Right lobe of liver (tissue), 6 donors: Measurements from ENCODE around the gene IGSF10. TPM values are rescaled to one million over a fixed set of nuclear protein-coding genes. Genes with fewer than 3 reads are reported as not detected.

Experiments
- ATAC-seq, 4 donors: fragments of 200-7000 bp; cut with Tn5 transposase; one replicate each; pipeline ENCODE4 v1.9.1; 2020; ENCODE audit warnings: mild to moderate bottlenecking in 4 of 4, moderate library complexity in 4 of 4
- DNase-seq, 3 donors: peaks; one replicate each; pipeline ENCODE4 v3.0.0-alpha.2; 2020
- H3K27ac ChIP-seq, 3 donors: fragments of 200-600 bp; one replicate each; pipeline ENCODE4 v1.8.0; 2022
- H3K27me3 ChIP-seq, 2 donors: fragments of 200-600 bp; one replicate each; pipeline ENCODE4 v1.8.0; 2022
- H3K36me3 ChIP-seq, 4 donors: fragments of 200-600 bp; sonication (generic) in 1 of 4; one replicate each; pipeline versions ENCODE4 v1.5.1 to v1.8.0; 2017 to 2022; ENCODE audit warnings: control low read depth in 1 of 4
- H3K4me1 ChIP-seq, 4 donors: fragments of 200-600 bp; sonication (generic) in 1 of 4; one replicate each; pipeline versions ENCODE4 v1.5.1 to v1.8.0; 2017 to 2022; ENCODE audit warnings: control low read depth in 1 of 4
- H3K4me3 ChIP-seq, 3 donors: fragments of 200-600 bp; one replicate each; pipeline ENCODE4 v1.8.0; 2022
- H3K9me3 ChIP-seq, 4 donors: fragments of 200-600 bp; sonication (generic) in 1 of 4; one replicate each; pipeline versions ENCODE4 v1.5.1 to v1.8.0; 2017 to 2022; ENCODE audit warnings: control low read depth in 1 of 4
- CTCF ChIP-seq, 4 donors: fragments of 200-600 bp in 3 of 4; fragments of 450-650 bp in 1 of 4; IDR thresholded peaks; one replicate each; pipeline versions ENCODE4 v1.5.1 to v1.8.0; 2016 to 2022; ENCODE audit warnings: antibody characterized with exemption in 4 of 4, mild to moderate bottlenecking in 2 of 4
- POLR2A ChIP-seq: fragments of 450-650 bp; IDR thresholded peaks from one replicate; pipeline ENCODE4 v1.6.1; 2017; ENCODE audit warnings: antibody characterized with exemption, mild to moderate bottlenecking
- WGBS: methylation state at CpG from one replicate; pipeline ENCODE4 v1.1.6; 2018; ENCODE audit warnings: low coverage, low lambda C conversion rate; ENCODE audit not compliant: insufficient coverage; ENCODE audit errors: missing lambda C conversion rate; 5-methylcytosine and 5-hydroxymethylcytosine counted together
- intact Hi-C, 2 donors: fragments of 100-400 bp; cut with DNase I; formaldehyde crosslinking; loops; one replicate each; pipeline versions ENCODE4 v1.11.2 to v1.14.1; 2022
- total RNA-seq, 6 experiments: library from RNA; depleted of rRNA in 2 of 6; stranded (reverse); fragments of >200 nt in 2 of 6; fragmentation: NEBNext Ultra II Directional in 3 of 6; extraction: Animal tissue kit (Norgen Biotek cat#: 25700) in 3 of 6; gene quantifications; one replicate each; pipeline versions ENCODE4 v1.1.0 to v1.2.4, GENCODE V29; 2016 to 2023
- donor health status: DM: no; HTN: yes; CAD: no.
- donor health status: DM: no; HTN: no; CAD: no.
- donor health status: DM: no; HTN: no; CAD: no.
- donor health status: DM: no; HTN: yes; CAD: no.
- donor health status: DM: no; HTN: yes; CAD: no.

The IGSF10 gene
- total RNA-seq, 6 experiments from 2014 or later = 0.06 to 0.35 (median 0.17) TPM

GRCh38 chr3:151423091-151423490 is 37.8 kb downstream of the IGSF10 start:
- Histone ChIP-seq H3K9me3 (no peaks in the 10 kb centered on the region), H3K27ac (no peak overlapping the region), H3K36me3 (no peaks in the 10 kb centered on the region), H3K27me3 (no peaks in the 10 kb centered on the region), H3K4me3 (no peak overlapping the region), H3K4me1 (no peaks in the 10 kb centered on the region)
- no peak for DNase-seq
- WGBS = 75% methylated on average over 5 of the region's 5 CpGs
- intact Hi-C loops = no loop called here
- ATAC-seq = no peak
- TF ChIP-seq CTCF (IDR thresholded peaks at IDR 0.05) (no peak), POLR2A (no peak)

- intact Hi-C loops = no loop called here
- H3K9me3 ChIP-seq = no peaks in the 10 kb centered on the region
- WGBS = 57% methylated on average over 4 of the region's 4 CpGs
Observed at GRCh38 chr3:151421938-151422337, 38.9 kb downstream of the IGSF10 start.

GRCh38 chr3:151419806-151420205 is 41.1 kb downstream of the IGSF10 start:
- H3K27me3 ChIP-seq = no peaks in the 10 kb centered on the region
- intact Hi-C loops = no loop called here
- no peak for ATAC-seq
- DNase-seq = no peak
- H3K36me3 ChIP-seq = no peaks in the 10 kb centered on the region
- no peaks in the 10 kb centered on the region for H3K4me1 ChIP-seq
- TF ChIP-seq POLR2A (no peak), CTCF (IDR thresholded peaks at IDR 0.05) (no peak)
- 61% methylated on average over 5 of the region's 6 CpGs for WGBS
- no peaks in the 10 kb centered on the region for H3K9me3 ChIP-seq
- H3K27ac ChIP-seq = no peak overlapping the region
- H3K4me3 ChIP-seq = no peak overlapping the region

More at GRCh38 chr3:151421938-151422337, 38.9 kb downstream of the IGSF10 start:
- Histone ChIP-seq H3K36me3 (no peaks in the 10 kb centered on the region), H3K27me3 (no peaks in the 10 kb centered on the region), H3K4me3 (no peak overlapping the region), H3K27ac (no peak overlapping the region), H3K4me1 (no peaks in the 10 kb centered on the region)
- ATAC-seq (no peak), DNase-seq (no peak)
- TF ChIP-seq CTCF (IDR thresholded peaks at IDR 0.05) (no peak), POLR2A (no peak)

- WGBS = 19% methylated on average over 1 of the region's 1 CpG
- no peaks in the 10 kb centered on the region for H3K36me3 ChIP-seq
- intact Hi-C loops = no loop called here
- H3K27ac ChIP-seq = no peak overlapping the region
- no peak overlapping the region for H3K4me3 ChIP-seq
- ATAC-seq (no peak), DNase-seq (no peak)
- no peaks in the 10 kb centered on the region for H3K4me1 ChIP-seq
- TF ChIP-seq CTCF (IDR thresholded peaks at IDR 0.05) = no peak
- TF ChIP-seq POLR2A = no peak
- no peaks in the 10 kb centered on the region for H3K27me3 ChIP-seq
- H3K9me3 ChIP-seq = no peaks in the 10 kb centered on the region
Observed at GRCh38 chr3:151415289-151415688, 45.6 kb downstream of the IGSF10 start.

- no peak for ATAC-seq
- H3K4me3 ChIP-seq = no peak overlapping the region
- no peak for DNase-seq
- intact Hi-C loops = no loop called here
- no peak overlapping the region for H3K27ac ChIP-seq
- no peaks in the 10 kb centered on the region for H3K4me1 ChIP-seq
- H3K9me3 ChIP-seq = no peaks in the 10 kb centered on the region
- H3K27me3 ChIP-seq = no peaks in the 10 kb centered on the region
- WGBS = 73% methylated on average over 5 of the region's 5 CpGs
- no peak for TF ChIP-seq CTCF (IDR thresholded peaks at IDR 0.05)
- no peak for TF ChIP-seq POLR2A
- H3K36me3 ChIP-seq = no peaks in the 10 kb centered on the region
Observed at GRCh38 chr3:151412989-151413388, 47.9 kb downstream of the IGSF10 start.
